ENCODE measurements around the gene CCDC63.

CCDC63 gene

GRCh38 chr12:110888256-110888991, 41.6 kb downstream of the CCDC63 start:
- no peak for DNase-seq

- no peak for DNase-seq
Observed at GRCh38 chr12:110889361-110889760, 42.6 kb downstream of the CCDC63 start.

- no peak for DNase-seq
Observed at GRCh38 chr12:110893956-110894355, 47.2 kb downstream of the CCDC63 start.

GRCh38 chr12:110896559-110896958, 49.8 kb downstream of the CCDC63 start:
- no peak for DNase-seq

- DNase-seq = no peak
Observed at GRCh38 chr12:110901401-110901800, 54.6 kb downstream of the CCDC63 start.

- no peak for DNase-seq
Observed at GRCh38 chr12:110903511-110903910, 56.7 kb downstream of the CCDC63 start.

- DNase-seq = no peak
Observed at GRCh38 chr12:110906083-110906482, 59.3 kb downstream of the CCDC63 start.

- no peak for DNase-seq
Observed at GRCh38 chr12:110906516-110906915, 59.7 kb downstream of the CCDC63 start.

- DNase-seq = no peak
Observed at GRCh38 chr12:110906985-110907384, 60.2 kb downstream of the CCDC63 start.

- DNase-seq = no peak
Observed at GRCh38 chr12:110907583-110907982, 60.8 kb downstream of the CCDC63 start.

GRCh38 chr12:110908377-110909152, 61.8 kb downstream of the CCDC63 start:
- no peak for DNase-seq

- no peak for DNase-seq
Observed at GRCh38 chr12:110912263-110912662, 65.5 kb downstream of the CCDC63 start.

GRCh38 chr12:110913119-110914056, 66.6 kb downstream of the CCDC63 start:
- no peak for DNase-seq

- no peak for DNase-seq
Observed at GRCh38 chr12:110916295-110916875, 69.6 kb downstream of the CCDC63 start.

- DNase-seq = peak; percentile 70
Observed at GRCh38 chr12:110917467-110917866, 70.7 kb downstream of the CCDC63 start.

- DNase-seq = peak; percentile 43
Observed at GRCh38 chr12:110917961-110918360, 71.2 kb downstream of the CCDC63 start.

- DNase-seq = no peak
Observed at GRCh38 chr12:110919720-110920119, 72.9 kb downstream of the CCDC63 start.

- no peak for DNase-seq
Observed at GRCh38 chr12:110920324-110920910, 73.6 kb downstream of the CCDC63 start, which contains the start of gene MYL2. TSS of gene MYL2 (minus strand) at chr12:110920579. CDS start at chr12:110920529, 50 bp downstream.

GRCh38 chr12:110921262-110921661, 74.5 kb downstream of the CCDC63 start:
- no peak for DNase-seq

- no peak for DNase-seq
Observed at GRCh38 chr12:110922652-110923051, 75.9 kb downstream of the CCDC63 start.

- no peak for DNase-seq
Observed at GRCh38 chr12:110923192-110923591, 76.4 kb downstream of the CCDC63 start.

GRCh38 chr12:110923692-110924334, 77.0 kb downstream of the CCDC63 start:
- DNase-seq = no peak

Data from 8988T (cell line).